ENCODE data around the gene TPCN1.

Gene TPCN1

DNA sequence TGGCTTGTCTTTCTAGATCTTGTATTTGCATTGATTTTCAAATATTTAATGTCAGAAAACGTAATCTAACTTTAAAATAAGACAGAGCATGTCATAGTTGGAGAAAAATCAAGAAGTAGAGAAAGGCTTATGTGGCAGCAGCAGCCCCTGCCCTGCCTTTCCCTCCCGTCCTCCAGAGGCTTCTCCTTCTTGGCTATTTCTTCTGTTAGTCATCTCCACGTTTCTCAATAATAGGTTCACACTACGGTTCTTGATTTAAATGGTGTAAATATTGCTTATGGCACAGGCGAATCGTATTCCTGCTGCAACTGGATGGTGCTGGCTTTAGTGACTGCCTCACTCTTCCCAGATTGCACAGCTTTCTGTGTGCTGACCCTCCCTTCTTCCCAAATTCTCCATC lies 70.8 kb downstream of the TPCN1 start:
- TF ChIP-seq, protein P1, sequence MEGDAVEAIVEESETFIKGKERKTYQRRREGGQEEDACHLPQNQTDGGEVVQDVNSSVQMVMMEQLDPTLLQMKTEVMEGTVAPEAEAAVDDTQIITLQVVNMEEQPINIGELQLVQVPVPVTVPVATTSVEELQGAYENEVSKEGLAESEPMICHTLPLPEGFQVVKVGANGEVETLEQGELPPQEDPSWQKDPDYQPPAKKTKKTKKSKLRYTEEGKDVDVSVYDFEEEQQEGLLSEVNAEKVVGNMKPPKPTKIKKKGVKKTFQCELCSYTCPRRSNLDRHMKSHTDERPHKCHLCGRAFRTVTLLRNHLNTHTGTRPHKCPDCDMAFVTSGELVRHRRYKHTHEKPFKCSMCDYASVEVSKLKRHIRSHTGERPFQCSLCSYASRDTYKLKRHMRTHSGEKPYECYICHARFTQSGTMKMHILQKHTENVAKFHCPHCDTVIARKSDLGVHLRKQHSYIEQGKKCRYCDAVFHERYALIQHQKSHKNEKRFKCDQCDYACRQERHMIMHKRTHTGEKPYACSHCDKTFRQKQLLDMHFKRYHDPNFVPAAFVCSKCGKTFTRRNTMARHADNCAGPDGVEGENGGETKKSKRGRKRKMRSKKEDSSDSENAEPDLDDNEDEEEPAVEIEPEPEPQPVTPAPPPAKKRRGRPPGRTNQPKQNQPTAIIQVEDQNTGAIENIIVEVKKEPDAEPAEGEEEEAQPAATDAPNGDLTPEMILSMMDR (IDR thresholded peaks at IDR 0.05; ENCODE audit: extremely low read depth, insufficient read depth, missing control alignments), result no peak
- DNase-seq (ENCODE audit: low spot score), result no peak
- in situ Hi-C loops (cut with MboI; ENCODE audit: low pct_unique_long_range_greater_than_20kb, low sequenced_read_pairs, unreplicated experiment), result no loop called here

DNA sequence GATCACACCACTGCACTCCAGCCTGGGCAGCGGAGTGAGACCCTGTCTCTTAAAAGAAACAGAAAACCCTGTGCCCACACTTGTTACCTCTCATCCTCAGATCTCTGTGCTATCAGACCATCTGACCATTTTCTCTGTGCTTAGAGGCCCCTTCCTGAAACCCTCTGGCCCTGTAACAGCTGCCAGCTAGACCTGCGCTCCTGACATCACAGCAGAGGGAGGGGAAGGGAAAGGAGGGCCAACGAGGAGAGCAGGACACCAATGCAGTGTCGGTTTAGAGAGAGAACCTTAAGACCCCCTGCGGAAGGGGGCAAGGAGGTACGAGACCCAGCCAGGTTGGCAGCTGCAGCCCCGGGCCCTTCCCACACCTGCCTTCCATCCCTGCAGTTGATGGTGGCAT lies 71.3 kb downstream of the TPCN1 start:
- in situ Hi-C loops (cut with MboI; ENCODE audit: low pct_unique_long_range_greater_than_20kb, low sequenced_read_pairs, unreplicated experiment), result no loop called here
- TF ChIP-seq, protein P1 (IDR thresholded peaks at IDR 0.05; ENCODE audit: extremely low read depth, insufficient read depth, missing control alignments), result no peak
- no peak for DNase-seq (ENCODE audit: low spot score)

DNA sequence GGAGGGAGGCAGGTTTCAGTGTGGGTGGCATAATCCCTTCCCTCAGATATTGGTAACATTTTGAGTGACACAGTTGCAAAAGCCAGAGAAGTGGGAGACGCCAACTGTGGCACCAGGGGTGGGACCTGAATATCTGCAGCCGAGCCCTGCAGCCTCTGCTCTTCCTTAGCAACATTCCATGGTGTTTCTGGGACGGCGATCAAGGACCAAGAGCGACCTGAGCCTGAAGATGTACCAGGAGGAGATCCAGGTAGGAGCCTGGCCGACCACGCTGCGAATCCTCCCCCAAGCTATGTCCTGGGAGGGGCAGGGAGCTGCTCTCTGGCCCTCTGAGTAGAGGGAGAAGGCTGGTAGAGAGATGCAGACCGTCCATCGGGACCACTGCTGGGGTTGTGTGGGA lies 71.8 kb downstream of the TPCN1 start:
- in situ Hi-C loops (cut with MboI; ENCODE audit: low pct_unique_long_range_greater_than_20kb, low sequenced_read_pairs, unreplicated experiment), result no loop called here
- DNase-seq (ENCODE audit: low spot score), result no peak
- TF ChIP-seq, protein P1 (IDR thresholded peaks at IDR 0.05; ENCODE audit: extremely low read depth, insufficient read depth, missing control alignments), result no peak

DNA sequence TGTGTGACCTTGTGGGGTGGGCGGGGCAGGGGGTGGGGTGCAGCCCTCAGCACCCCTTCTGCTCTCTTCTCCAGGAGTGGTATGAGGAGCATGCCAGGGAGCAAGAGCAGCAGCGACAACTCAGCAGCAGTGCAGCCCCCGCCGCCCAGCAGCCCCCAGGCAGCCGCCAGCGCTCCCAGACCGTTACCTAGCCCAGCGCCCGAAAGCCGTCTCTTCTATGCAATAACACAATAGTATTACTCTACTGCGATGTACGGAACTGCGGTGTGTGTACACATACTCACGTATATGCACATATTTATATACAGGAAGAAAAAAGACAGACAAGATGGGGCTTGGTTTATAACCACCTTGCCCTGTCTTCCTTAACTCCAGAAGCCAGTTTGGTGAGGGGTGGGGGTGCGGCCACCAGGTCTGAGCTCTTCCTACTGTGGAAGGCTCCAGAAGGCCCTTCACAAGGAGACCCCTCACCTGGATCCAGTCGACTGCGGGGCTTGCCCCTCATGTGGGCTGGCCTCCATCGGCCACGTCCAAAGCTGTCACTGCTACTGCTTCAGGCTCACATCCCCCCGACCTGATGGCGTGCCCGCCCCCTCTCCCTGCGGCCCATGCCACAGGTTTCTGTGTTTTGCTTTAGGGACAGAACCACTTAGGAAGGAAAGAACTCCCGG lies 74.8 kb downstream of the TPCN1 start:
- DNase-seq (ENCODE audit: low spot score), result no peak
- in situ Hi-C loops (cut with MboI; ENCODE audit: low pct_unique_long_range_greater_than_20kb, low sequenced_read_pairs, unreplicated experiment), result no loop called here

DNA sequence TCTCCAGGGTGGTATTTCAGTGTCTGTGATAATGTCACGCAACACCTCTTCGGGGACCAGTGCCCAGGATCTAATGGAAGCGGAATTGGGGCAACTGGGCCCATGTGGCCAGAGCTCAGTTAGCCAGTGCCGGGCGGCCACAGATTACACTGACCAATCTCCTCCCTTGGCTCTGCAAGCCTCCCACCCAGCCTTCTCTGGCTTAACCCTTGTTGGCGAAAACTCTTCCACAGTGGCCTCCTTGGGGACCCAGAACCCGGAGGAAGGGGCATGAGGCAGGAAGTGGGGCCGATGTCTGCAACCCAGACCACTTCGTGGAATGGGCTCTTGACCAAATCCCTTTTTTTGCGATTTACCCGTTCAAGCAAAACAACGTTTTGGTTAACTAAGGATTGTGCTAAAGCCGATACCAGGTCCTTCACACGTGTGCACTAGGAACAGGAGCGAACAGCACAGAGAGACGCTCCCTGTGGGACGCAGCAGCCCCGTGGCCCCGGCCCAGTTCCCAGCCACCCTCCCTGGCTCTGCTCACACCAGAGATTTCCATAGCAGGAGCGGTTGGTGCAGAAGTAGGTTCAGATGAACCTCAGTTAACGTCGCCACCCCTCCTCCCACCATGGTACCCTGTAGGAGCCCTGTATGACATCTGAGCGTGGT lies 75.4 kb downstream of the TPCN1 start:
- in situ Hi-C loops (cut with MboI; ENCODE audit: low pct_unique_long_range_greater_than_20kb, low sequenced_read_pairs, unreplicated experiment), result no loop called here
- TF ChIP-seq, protein P1 (IDR thresholded peaks at IDR 0.05; ENCODE audit: extremely low read depth, insufficient read depth, missing control alignments), result no peak
- DNase-seq (ENCODE audit: low spot score), result no peak

More for the DNA sequence above, 74.8 kb downstream of the TPCN1 start:
- TF ChIP-seq, protein P1 (IDR thresholded peaks at IDR 0.05; ENCODE audit: extremely low read depth, insufficient read depth, missing control alignments), result no peak

DNA sequence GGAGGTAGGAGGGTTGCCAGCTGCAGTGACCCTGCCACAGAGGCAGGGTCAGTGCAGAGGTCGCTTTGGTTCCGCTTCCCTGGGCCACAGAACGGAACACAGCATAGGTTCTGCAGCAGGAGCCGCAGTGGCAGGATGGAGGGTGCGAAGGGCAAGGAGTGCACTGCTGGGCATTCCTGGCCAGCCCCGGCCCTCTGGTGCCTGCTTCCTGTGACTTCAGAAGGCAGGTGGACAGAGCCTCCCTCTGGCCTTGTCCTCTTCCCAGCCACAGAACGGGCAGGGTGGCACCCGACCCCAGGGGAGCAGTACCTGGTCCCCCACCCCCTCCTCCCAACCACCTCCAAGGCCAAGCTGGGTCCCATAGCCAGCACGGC lies 75.9 kb downstream of the TPCN1 start:
- in situ Hi-C loops (cut with MboI; ENCODE audit: low pct_unique_long_range_greater_than_20kb, low sequenced_read_pairs, unreplicated experiment), result no loop called here
- no peak for DNase-seq (ENCODE audit: low spot score)
- TF ChIP-seq, protein P1 (IDR thresholded peaks at IDR 0.05; ENCODE audit: extremely low read depth, insufficient read depth, missing control alignments), result no peak
